ENCODE data around the gene VWA5B2.
"Not testable (repeated sequence)": the region's sequence is repeated elsewhere in the genome, so short reads cannot be mapped to it uniquely, and the experiment has no call there.

Gene VWA5B2

DNA sequence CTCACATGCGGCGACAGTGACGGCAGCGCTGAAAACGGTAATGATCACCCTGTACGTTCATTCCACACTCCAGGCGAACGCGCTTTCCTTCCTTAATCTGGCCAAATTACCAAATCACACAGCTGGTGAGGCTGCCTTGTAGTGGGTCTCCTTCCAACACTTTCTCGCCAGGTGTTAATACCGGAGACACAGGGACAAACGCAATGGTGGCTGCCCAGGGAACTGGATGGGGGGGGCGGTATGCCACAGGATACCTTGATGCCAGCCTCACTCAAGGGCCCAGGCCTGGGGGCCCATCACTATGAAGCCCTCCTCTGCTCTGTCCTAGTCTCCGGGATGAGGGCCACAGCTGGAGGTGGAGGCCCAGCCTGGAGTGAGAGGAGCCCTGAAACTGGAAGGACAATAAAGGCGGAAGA, 33.4 kb downstream of the VWA5B2 start:
- H3K27ac Mint-ChIP-seq = no peak overlapping the region
- peaks cover 54% of the 10 kb centered on the region for H3K27me3 Mint-ChIP-seq
- H3K36me3 Mint-ChIP-seq (ENCODE audit: low read depth) = no peaks in the 10 kb centered on the region
- peak overlapping the region; percentile 81 for H3K4me3 Mint-ChIP-seq
- H3K9me3 Mint-ChIP-seq = peaks cover 3% of the 10 kb centered on the region
- H3K4me1 Mint-ChIP-seq (ENCODE audit: low read depth) = peaks cover 22% of the 10 kb centered on the region

DNA sequence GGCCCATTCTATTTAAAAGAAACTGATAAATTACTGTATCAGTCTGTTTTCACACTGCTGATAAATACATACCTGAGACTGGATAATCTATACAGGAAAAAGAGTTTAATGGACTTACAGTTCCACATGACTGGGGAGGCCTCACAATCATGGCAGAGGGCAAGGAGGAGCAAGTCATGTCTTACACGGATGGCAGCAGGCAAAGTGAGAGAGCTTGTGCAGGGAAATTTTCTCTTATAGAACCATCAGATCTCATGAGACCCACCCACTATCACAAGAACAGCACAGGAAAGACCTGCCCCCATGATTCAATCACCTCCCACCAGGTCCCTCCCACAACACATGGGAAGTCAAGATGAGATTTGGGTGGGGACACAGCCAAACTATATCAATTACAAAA, 37.9 kb downstream of the VWA5B2 start:
- not testable (repeated sequence) for H3K4me3 Mint-ChIP-seq; H3K27ac Mint-ChIP-seq; H3K4me1 Mint-ChIP-seq (ENCODE audit: low read depth); H3K9me3 Mint-ChIP-seq; H3K36me3 Mint-ChIP-seq (ENCODE audit: low read depth)
- peaks cover 43% of the 10 kb centered on the region for H3K27me3 Mint-ChIP-seq

GRCh38 chr3:184272269-184272668, 42.9 kb downstream of the VWA5B2 start:
- no peak overlapping the region for H3K27ac Mint-ChIP-seq
- H3K4me1 Mint-ChIP-seq (ENCODE audit: low read depth) = peaks cover 6% of the 10 kb centered on the region
- peaks cover 1% of the 10 kb centered on the region for H3K9me3 Mint-ChIP-seq
- H3K27me3 Mint-ChIP-seq = peaks cover 42% of the 10 kb centered on the region
- no peak overlapping the region for H3K4me3 Mint-ChIP-seq
- H3K36me3 Mint-ChIP-seq (ENCODE audit: low read depth) = no peaks in the 10 kb centered on the region

- Mint-ChIP-seq H3K27ac (no peak overlapping the region), H3K4me3 (no peak overlapping the region), H3K9me3 (no peaks in the 10 kb centered on the region), H3K36me3 (ENCODE audit: low read depth) (no peaks in the 10 kb centered on the region), H3K4me1 (ENCODE audit: low read depth) (peaks cover 6% of the 10 kb centered on the region), H3K27me3 (peaks cover 43% of the 10 kb centered on the region)
Observed at GRCh38 chr3:184275381-184275701, 46.0 kb downstream of the VWA5B2 start.

DNA sequence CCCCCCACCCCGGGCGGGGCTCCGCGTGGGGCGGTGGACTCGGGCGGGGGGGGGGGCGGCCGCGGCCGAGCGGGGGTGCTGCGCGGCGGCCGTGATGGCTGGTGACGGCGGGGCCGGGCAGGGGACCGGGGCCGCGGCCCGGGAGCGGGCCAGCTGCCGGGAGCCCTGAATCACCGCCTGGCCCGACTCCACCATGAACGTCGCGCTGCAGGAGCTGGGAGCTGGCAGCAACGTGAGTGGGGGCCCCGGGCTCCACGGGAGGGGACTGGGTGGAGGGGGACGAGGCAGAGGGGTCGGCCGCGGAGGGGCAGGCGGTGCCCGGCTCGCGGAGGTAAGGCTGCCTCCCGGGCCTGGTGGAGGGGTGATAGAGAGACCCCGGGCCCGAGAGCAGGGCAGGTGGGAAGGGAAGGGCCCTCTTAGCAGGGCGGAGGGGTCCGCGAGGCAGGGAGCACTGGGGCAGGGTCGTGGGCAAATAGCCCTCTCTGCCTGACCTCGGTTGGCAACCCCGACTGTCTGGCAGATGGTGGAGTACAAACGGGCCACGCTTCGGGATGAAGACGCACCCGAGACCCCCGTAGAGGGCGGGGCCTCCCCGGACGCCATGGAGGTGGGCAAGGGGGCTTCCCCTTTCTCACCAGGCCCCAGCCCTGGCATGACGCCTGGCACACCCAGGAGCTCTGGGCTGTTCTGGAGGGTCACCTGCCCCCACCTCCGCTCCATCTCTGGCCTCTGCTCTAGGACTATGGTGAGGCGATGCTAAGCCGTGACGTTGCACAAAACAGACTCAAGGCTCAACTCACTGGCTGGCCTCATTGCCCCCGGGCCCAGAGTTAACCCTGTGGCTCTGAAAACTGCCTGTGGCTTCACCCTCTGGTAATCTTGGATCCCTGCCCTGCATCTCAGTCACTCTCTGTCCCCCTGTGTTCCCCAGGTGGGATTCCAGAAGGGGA, 46.9 kb downstream of the VWA5B2 start, which contains the start of gene ECE2:
TSS of gene ECE2 (plus strand) at position 62 of the 950 bp plus-strand sequence. CDS start at position 194, 132 bp downstream.
- peaks cover 43% of the 10 kb centered on the region for H3K27me3 Mint-ChIP-seq
- peaks cover 6% of the 10 kb centered on the region for H3K4me1 Mint-ChIP-seq (ENCODE audit: low read depth)
- no peak within 1 kb of the TSS for H3K4me3 Mint-ChIP-seq
- no peaks in the 10 kb centered on the region for H3K36me3 Mint-ChIP-seq (ENCODE audit: low read depth)
- no peak within 1 kb of the TSS for H3K27ac Mint-ChIP-seq
- no peaks in the 10 kb centered on the region for H3K9me3 Mint-ChIP-seq

DNA sequence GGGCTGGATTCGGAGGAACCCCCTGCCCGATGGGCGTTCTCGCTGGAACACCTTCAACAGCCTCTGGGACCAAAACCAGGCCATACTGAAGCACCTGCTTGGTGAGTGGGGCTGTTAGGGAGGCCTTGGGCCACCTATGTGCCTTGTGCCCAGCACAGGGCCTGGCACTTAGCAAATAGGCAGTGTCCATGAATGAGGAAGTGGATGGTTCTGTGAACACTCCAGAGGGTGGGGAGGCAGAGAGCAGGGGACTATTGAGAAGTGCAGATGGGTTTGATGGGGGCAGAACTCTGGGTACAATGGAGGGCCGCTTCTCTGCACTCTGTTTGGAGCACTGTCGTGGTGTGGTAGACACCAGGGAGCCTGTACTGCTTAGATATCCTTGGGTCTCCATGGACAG, 48.0 kb downstream of the VWA5B2 start:
- Mint-ChIP-seq H3K27ac (no peak overlapping the region), H3K27me3 (peaks cover 41% of the 10 kb centered on the region), H3K9me3 (no peaks in the 10 kb centered on the region), H3K4me1 (ENCODE audit: low read depth) (peaks cover 6% of the 10 kb centered on the region), H3K36me3 (ENCODE audit: low read depth) (no peaks in the 10 kb centered on the region), H3K4me3 (no peak overlapping the region)

- Mint-ChIP-seq H3K9me3 (no peaks in the 10 kb centered on the region), H3K4me3 (no peak overlapping the region), H3K36me3 (ENCODE audit: low read depth) (no peaks in the 10 kb centered on the region), H3K4me1 (ENCODE audit: low read depth) (no peaks in the 10 kb centered on the region), H3K27me3 (peaks cover 21% of the 10 kb centered on the region), H3K27ac (no peak overlapping the region)
Observed at GRCh38 chr3:184282941-184283340, 53.6 kb downstream of the VWA5B2 start.

DNA sequence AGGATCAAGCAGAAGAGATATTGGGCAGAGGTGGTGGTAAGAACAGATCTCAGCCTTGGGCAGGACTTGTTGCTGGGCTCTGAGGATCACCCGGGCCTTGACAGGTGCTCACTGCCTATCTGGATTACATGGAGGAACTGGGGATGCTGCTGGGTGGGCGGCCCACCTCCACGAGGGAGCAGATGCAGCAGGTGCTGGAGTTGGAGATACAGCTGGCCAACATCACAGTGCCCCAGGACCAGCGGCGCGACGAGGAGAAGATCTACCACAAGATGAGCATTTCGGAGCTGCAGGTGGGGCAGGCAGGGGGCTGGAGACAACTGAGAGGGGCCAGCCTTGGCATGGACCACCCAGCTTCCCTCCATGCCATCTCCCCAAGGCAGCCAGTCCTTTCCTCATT, 54.3 kb downstream of the VWA5B2 start:
- H3K4me1 Mint-ChIP-seq (ENCODE audit: low read depth) = no peaks in the 10 kb centered on the region
- no peaks in the 10 kb centered on the region for H3K9me3 Mint-ChIP-seq
- H3K27ac Mint-ChIP-seq = no peak overlapping the region
- peaks cover 18% of the 10 kb centered on the region for H3K27me3 Mint-ChIP-seq
- no peak overlapping the region for H3K4me3 Mint-ChIP-seq
- no peaks in the 10 kb centered on the region for H3K36me3 Mint-ChIP-seq (ENCODE audit: low read depth)

DNA sequence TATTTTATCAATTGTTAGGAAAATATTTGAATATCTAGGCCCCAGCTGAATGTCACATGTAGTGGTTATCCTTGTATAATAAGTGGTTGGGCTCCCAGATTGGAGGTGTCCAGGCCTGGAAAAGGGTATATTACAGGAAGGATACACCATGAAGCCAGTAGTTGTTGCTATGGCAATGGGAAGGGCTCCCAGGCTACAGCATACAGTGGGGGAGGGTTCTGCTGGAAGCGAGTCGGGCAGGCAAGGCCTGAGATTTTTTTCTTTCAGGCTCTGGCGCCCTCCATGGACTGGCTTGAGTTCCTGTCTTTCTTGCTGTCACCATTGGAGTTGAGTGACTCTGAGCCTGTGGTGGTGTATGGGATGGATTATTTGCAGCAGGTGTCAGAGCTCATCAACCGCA, 55.3 kb downstream of the VWA5B2 start:
- Mint-ChIP-seq H3K27ac (no peak overlapping the region), H3K4me3 (no peak overlapping the region), H3K27me3 (peaks cover 16% of the 10 kb centered on the region), H3K4me1 (ENCODE audit: low read depth) (no peaks in the 10 kb centered on the region), H3K36me3 (ENCODE audit: low read depth) (no peaks in the 10 kb centered on the region), H3K9me3 (no peaks in the 10 kb centered on the region)

- Mint-ChIP-seq H3K4me1 (ENCODE audit: low read depth) (no peaks in the 10 kb centered on the region), H3K4me3 (no peak overlapping the region), H3K27me3 (peaks cover 13% of the 10 kb centered on the region), H3K9me3 (no peaks in the 10 kb centered on the region), H3K36me3 (ENCODE audit: low read depth) (no peaks in the 10 kb centered on the region), H3K27ac (no peak overlapping the region)
Observed at GRCh38 chr3:184289426-184289938, 60.1 kb downstream of the VWA5B2 start.

- H3K4me1 Mint-ChIP-seq (ENCODE audit: low read depth) = no peaks in the 10 kb centered on the region
- no peaks in the 10 kb centered on the region for H3K36me3 Mint-ChIP-seq (ENCODE audit: low read depth)
- no peak overlapping the region for H3K4me3 Mint-ChIP-seq
- H3K27ac Mint-ChIP-seq = no peak overlapping the region
- H3K27me3 Mint-ChIP-seq = peaks cover 13% of the 10 kb centered on the region
- no peaks in the 10 kb centered on the region for H3K9me3 Mint-ChIP-seq
Observed at GRCh38 chr3:184290331-184290730, 60.9 kb downstream of the VWA5B2 start.

DNA sequence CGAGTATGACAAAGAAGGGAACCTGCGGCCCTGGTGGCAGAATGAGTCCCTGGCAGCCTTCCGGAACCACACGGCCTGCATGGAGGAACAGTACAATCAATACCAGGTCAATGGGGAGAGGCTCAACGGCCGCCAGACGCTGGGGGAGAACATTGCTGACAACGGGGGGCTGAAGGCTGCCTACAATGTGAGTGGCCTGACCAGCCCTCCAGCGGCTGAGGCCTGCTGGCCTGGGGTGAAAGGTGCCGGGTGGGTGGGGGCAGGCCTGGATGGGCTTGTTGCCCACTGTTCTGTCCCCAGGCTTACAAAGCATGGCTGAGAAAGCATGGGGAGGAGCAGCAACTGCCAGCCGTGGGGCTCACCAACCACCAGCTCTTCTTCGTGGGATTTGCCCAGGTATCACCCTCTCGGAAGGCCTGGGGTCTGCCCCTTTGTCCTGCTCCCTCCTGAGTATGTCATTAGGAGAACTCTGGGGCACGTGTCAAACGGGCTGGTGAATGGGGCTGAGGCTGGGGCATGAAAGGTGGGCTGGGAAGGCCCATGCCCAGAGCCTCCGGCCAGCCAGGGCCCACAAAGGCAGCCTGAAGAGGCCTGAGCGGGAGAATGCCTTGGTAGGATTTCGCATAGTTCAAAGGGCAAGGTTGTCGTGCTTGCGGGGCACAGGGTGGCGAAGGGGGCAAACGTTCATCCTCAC, 61.8 kb downstream of the VWA5B2 start:
- Mint-ChIP-seq H3K36me3 (ENCODE audit: low read depth) (no peaks in the 10 kb centered on the region), H3K27ac (no peak overlapping the region), H3K4me1 (ENCODE audit: low read depth) (no peaks in the 10 kb centered on the region), H3K9me3 (no peaks in the 10 kb centered on the region), H3K27me3 (peaks cover 9% of the 10 kb centered on the region), H3K4me3 (no peak overlapping the region)
